ENCODE data around the gene SAP30. TPM values are rescaled to one million over a fixed set of nuclear protein-coding genes. Genes with fewer than 3 reads are reported as not detected.

The SAP30 gene
- total RNA-seq, 1 experiment from 2014 or later: 13.5 TPM

DNA sequence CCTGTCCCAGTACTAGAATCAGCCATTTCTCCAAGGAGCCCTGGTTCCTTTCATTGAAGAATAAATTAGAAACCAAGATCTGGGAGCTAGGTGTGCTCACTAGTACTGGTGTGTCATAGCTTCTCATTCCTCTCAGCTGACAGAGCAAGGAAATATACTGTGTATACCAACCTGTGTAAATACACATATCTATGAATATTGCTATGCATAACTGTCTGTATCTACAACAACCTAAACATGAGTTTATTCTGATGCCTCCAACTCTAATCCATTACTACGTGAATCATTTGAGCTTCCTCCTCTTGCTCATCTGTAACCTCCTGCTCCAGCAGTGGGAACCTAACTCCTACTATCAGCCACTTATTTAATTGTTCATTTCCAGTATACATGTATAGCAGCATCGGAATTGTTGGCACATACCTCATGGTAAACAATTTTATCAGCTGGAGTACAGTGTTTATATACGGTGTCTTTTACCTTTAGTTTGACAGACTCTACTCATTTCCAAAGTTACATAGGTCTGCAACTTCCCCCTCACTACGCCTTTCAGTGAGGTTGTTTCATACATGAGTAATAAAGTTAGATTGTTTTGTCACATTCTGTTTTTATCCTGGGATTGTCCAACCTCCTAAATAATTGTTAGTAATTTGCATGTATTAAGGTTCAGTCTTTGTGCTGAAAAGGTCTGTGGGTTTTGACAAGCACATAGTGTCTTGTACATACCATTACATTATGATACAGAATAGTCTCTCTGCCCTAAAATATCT is 35.3 kb downstream of the SAP30 start:
- Histone ChIP-seq H3K14ac (ENCODE audit: insufficient read depth, low read length) (no peak overlapping the region), H2BK20ac (ENCODE audit: low read depth, low read length, poor library complexity, severe bottlenecking) (no peak overlapping the region), H2BK12ac (ENCODE audit: insufficient read length, low read depth, low read length) (no peak overlapping the region), H3T11ph (ENCODE audit: low read length) (no peak overlapping the region), H3K56ac (ENCODE audit: insufficient read length, low read depth, low read length) (no peak overlapping the region), H3K27me3 (ENCODE audit: insufficient read depth, low read length) (no peaks in the 10 kb centered on the region), H2AFZ (ENCODE audit: low read length) (no peak overlapping the region), H3K18ac (ENCODE audit: insufficient read length, low read depth, low read length) (no peak overlapping the region), H3K4ac (ENCODE audit: low read depth, low read length) (no peak overlapping the region), H3K4me1 (ENCODE audit: insufficient read depth, low read length) (no peaks in the 10 kb centered on the region), H4K91ac (ENCODE audit: insufficient read length, low read depth, low read length) (no peak overlapping the region), H4K20me1 (ENCODE audit: control insufficient read depth, insufficient read depth, insufficient read length) (no peaks in the 10 kb centered on the region), H3K79me1 (ENCODE audit: insufficient read depth, low read depth, low read length, poor library complexity, severe bottlenecking) (no peaks in the 10 kb centered on the region), H4K8ac (replicated peaks; ENCODE audit: insufficient read length, low read depth, low read length) (no peak overlapping the region), H3K4me2 (ENCODE audit: insufficient read depth, insufficient read length, low read length) (no peak overlapping the region), H3K23me2 (ENCODE audit: insufficient read length, low read depth, low read length, poor library complexity, severe bottlenecking) (no peaks in the 10 kb centered on the region), H2BK5ac (ENCODE audit: insufficient read length, low read length) (no peak overlapping the region), H2BK120ac (ENCODE audit: low read depth, low read length, poor library complexity, severe bottlenecking) (no peak overlapping the region), H2AK5ac (ENCODE audit: insufficient read length, low read length) (no peak overlapping the region), H3K9ac (ENCODE audit: extremely low read depth, insufficient read length, low read length) (no peak overlapping the region), H3K23ac (ENCODE audit: insufficient read length, low read depth, low read length) (no peak overlapping the region), H4K5ac (ENCODE audit: insufficient read length, low read depth, low read length) (no peak overlapping the region), H3K27ac (ENCODE audit: insufficient read length, low read depth, low read length) (no peak overlapping the region), H3K79me2 (ENCODE audit: insufficient read depth, low read length) (no peaks in the 10 kb centered on the region), H3K9me3 (ENCODE audit: control insufficient read depth, low read depth, low read length) (no peaks in the 10 kb centered on the region), H2BK15ac (ENCODE audit: low read depth, low read length) (no peak overlapping the region)
- H3K4me1 Mint-ChIP-seq: no peaks in the 10 kb centered on the region
- no CpG with 5 or more reads among the region's 4 CpGs for WGBS (ENCODE audit: extremely low coverage, insufficient read length, low lambda C conversion rate)
- no peak overlapping the region for H3K4me3 Mint-ChIP-seq
- DNase-seq: no peak
- H3K27ac Mint-ChIP-seq: no peak overlapping the region
- TF ChIP-seq, protein P1, sequence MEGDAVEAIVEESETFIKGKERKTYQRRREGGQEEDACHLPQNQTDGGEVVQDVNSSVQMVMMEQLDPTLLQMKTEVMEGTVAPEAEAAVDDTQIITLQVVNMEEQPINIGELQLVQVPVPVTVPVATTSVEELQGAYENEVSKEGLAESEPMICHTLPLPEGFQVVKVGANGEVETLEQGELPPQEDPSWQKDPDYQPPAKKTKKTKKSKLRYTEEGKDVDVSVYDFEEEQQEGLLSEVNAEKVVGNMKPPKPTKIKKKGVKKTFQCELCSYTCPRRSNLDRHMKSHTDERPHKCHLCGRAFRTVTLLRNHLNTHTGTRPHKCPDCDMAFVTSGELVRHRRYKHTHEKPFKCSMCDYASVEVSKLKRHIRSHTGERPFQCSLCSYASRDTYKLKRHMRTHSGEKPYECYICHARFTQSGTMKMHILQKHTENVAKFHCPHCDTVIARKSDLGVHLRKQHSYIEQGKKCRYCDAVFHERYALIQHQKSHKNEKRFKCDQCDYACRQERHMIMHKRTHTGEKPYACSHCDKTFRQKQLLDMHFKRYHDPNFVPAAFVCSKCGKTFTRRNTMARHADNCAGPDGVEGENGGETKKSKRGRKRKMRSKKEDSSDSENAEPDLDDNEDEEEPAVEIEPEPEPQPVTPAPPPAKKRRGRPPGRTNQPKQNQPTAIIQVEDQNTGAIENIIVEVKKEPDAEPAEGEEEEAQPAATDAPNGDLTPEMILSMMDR (conservative IDR thresholded peaks at IDR 0.05): no peak
- H3K27me3 Mint-ChIP-seq (ENCODE audit: low read depth): no peaks in the 10 kb centered on the region
- H3K36me3 Mint-ChIP-seq (ENCODE audit: insufficient read depth in 1 of 3, low read depth in 3 of 3): no peaks in the 10 kb centered on the region
- no peaks in the 10 kb centered on the region for H3K9me3 Mint-ChIP-seq
